H1 (cell line): ENCODE measurements around the gene CFAP97D1. TPM values are rescaled to one million over a fixed set of nuclear protein-coding genes. Genes with fewer than 3 reads are reported as not detected.

Experiments
- CTCF ChIA-PET: fragments of 300-600 bp; sonication (Branson Sonifier 250); formaldehyde crosslinking; loops from one replicate; lab custom pipeline; 2021; ENCODE audit not compliant: partially characterized antibody; lab: Charles Lee
- POLR2A ChIA-PET: fragments of 300-600 bp; sonication (Branson Sonifier 250); formaldehyde crosslinking; loops from one replicate; lab custom pipeline; 2021; ENCODE audit warnings: inconsistent platforms; ENCODE audit not compliant: partially characterized antibody; lab: Charles Lee
- DNase-seq, 2 experiments: peaks; one replicate each; pipeline versions ENCODE4 v3.0.0 to v3.0.0-alpha.2; 2010 to 2022; ENCODE audit warnings: low spot score in 2 of 2, low read depth in 1 of 2, mixed read lengths in 1 of 2
- FAIRE-seq: peaks from 2 replicates; lab custom pipeline; 2011; peaks lifted over from hg19 to GRCh38; lab: Jason Lieb, UNC
- H2AFZ ChIP-seq: 2 replicates; pipeline ENCODE4 v1.8.1; 2012; ENCODE audit warnings: low read length, inconsistent platforms
- H2AK5ac ChIP-seq: 2 replicates; pipeline ENCODE4 v1.6.1; 2013; ENCODE audit warnings: low read depth, low read length
- H2BK120ac ChIP-seq: replicated peaks from 2 replicates; pipeline ENCODE3; 2013; ENCODE audit warnings: low read depth, low read length, inconsistent platforms
- H2BK12ac ChIP-seq: 2 replicates; pipeline ENCODE4 v1.6.1; 2013; ENCODE audit warnings: low read depth, low read length
- H2BK15ac ChIP-seq: 2 replicates; pipeline ENCODE4 v1.6.1; 2013; ENCODE audit warnings: low read length
- H2BK20ac ChIP-seq: 2 replicates; pipeline ENCODE4 v1.6.1; 2013; ENCODE audit warnings: low read length
- H2BK5ac ChIP-seq: 2 replicates; pipeline ENCODE4 v1.6.1; 2013; ENCODE audit warnings: low read depth, low read length
- H3K14ac ChIP-seq: 2 replicates; pipeline ENCODE4 v1.6.1; 2013; ENCODE audit warnings: inconsistent platforms; ENCODE audit not compliant: insufficient read length
- H3K18ac ChIP-seq: 2 replicates; pipeline ENCODE4 v1.6.1; 2013; ENCODE audit warnings: low read length; ENCODE audit errors: extremely low read depth
- H3K23ac ChIP-seq: 2 replicates; pipeline ENCODE4 v1.6.1; 2013; ENCODE audit warnings: inconsistent platforms; ENCODE audit not compliant: insufficient read length
- H3K23me2 ChIP-seq: 2 replicates; pipeline ENCODE4 v1.6.1; 2013; ENCODE audit warnings: low read depth, low read length
- H3K27ac ChIP-seq: 2 replicates; pipeline ENCODE4 v1.6.1; 2011; ENCODE audit warnings: low read depth, low read length, inconsistent platforms
- H3K27me3 ChIP-seq, 4 experiments: replicated peaks in 1 of 4; 1 replicate in 1 of 4; 2 replicates in 3 of 4; pipeline versions ENCODE4 v1.6.1 to v1.8.1; 2011 to 2013; ENCODE audit warnings: low read length in 3 of 4, mild to moderate bottlenecking in 3 of 4, inconsistent platforms in 2 of 4, mixed read lengths in 2 of 4, moderate library complexity in 1 of 4; ENCODE audit not compliant: control insufficient read depth in 3 of 4, insufficient read depth in 3 of 4; ENCODE audit errors: extremely low read depth in 1 of 4
- H3K36me3 ChIP-seq, 4 experiments: 2 replicates each; pipeline versions ENCODE4 v1.6.1 to v1.8.1; 2011 to 2013; ENCODE audit warnings: mild to moderate bottlenecking in 4 of 4, low read length in 3 of 4, moderate library complexity in 2 of 4, control low read depth in 1 of 4, inconsistent platforms in 1 of 4; ENCODE audit not compliant: insufficient read depth in 4 of 4, control insufficient read depth in 2 of 4
- H3K4ac ChIP-seq: replicated peaks from 2 replicates; pipeline ENCODE3; 2013; ENCODE audit warnings: low read length, low read depth, mixed read lengths, inconsistent platforms; ENCODE audit not compliant: insufficient read length
- H3K4me1 ChIP-seq, 4 experiments: replicated peaks in 1 of 4; 1 replicate in 1 of 4; 2 replicates in 3 of 4; pipeline versions ENCODE4 v1.6.1 to v1.8.1; 2011 to 2013; ENCODE audit warnings: low read length in 3 of 4, inconsistent platforms in 2 of 4, mixed read lengths in 1 of 4; ENCODE audit not compliant: insufficient read depth in 4 of 4, control insufficient read depth in 3 of 4
- H3K4me2 ChIP-seq, 2 experiments: 2 replicates each; pipeline versions ENCODE4 v1.6.1 to v1.8.1; 2011 to 2013; ENCODE audit warnings: low read depth in 2 of 2, low read length in 2 of 2, control low read depth in 1 of 2, inconsistent platforms in 1 of 2, mild to moderate bottlenecking in 1 of 2; ENCODE audit not compliant: insufficient read depth in 1 of 2
- H3K4me3 ChIP-seq, 4 experiments: fragments of 200-600, 300-600 bp in 1 of 4; sonication (generic), shearing (Covaris generic), sonication (Bioruptor Twin) in 1 of 4; 2 replicates each; pipeline versions ENCODE4 v1.5.1 to v1.8.1; 2011 to 2016; ENCODE audit warnings: low read length in 4 of 4, low read depth in 3 of 4, control low read depth in 2 of 4, inconsistent platforms in 2 of 4, mild to moderate bottlenecking in 2 of 4, mixed read lengths in 1 of 4, moderate library complexity in 1 of 4; ENCODE audit not compliant: insufficient read depth in 2 of 4; ENCODE audit errors: extremely low read depth in 1 of 4
- H3K56ac ChIP-seq: replicated peaks from 2 replicates; pipeline ENCODE3; 2013; ENCODE audit warnings: low read depth, mild to moderate bottlenecking, mixed read lengths, low read length, inconsistent platforms; ENCODE audit not compliant: insufficient read length
- H3K79me1 ChIP-seq: 2 replicates; pipeline ENCODE4 v1.6.1; 2013; ENCODE audit warnings: low read depth, low read length, control low read depth
- H3K79me2 ChIP-seq, 2 experiments: 2 replicates each; pipeline versions ENCODE4 v1.6.1 to v1.8.1; 2012 to 2013; ENCODE audit warnings: low read length in 2 of 2, mild to moderate bottlenecking in 2 of 2, inconsistent platforms in 1 of 2; ENCODE audit not compliant: insufficient read depth in 2 of 2, control insufficient read depth in 1 of 2
- H3K9ac ChIP-seq, 4 experiments: replicated peaks in 1 of 4; 1 replicate in 1 of 4; 2 replicates in 3 of 4; pipeline versions ENCODE4 v1.6.1 to v1.8.1; 2011 to 2013; ENCODE audit warnings: low read depth in 3 of 4, low read length in 3 of 4, control low read depth in 2 of 4, mild to moderate bottlenecking in 2 of 4, moderate library complexity in 2 of 4, inconsistent platforms in 1 of 4; ENCODE audit errors: extremely low read depth in 1 of 4
- H3K9me3 ChIP-seq, 2 experiments: 2 replicates each; pipeline versions ENCODE4 v1.6.1 to v1.8.1; 2012 to 2013; ENCODE audit warnings: mild to moderate bottlenecking in 2 of 2, moderate library complexity in 2 of 2, control low read depth in 1 of 2, inconsistent platforms in 1 of 2, low read depth in 1 of 2, low read length in 1 of 2, mixed read lengths in 1 of 2; ENCODE audit not compliant: insufficient read depth in 2 of 2
- H4K20me1 ChIP-seq, 2 experiments: replicated peaks in 1 of 2; 2 replicates each; pipeline versions ENCODE3 to v1.8.1; 2011 to 2013; ENCODE audit warnings: inconsistent platforms in 2 of 2, low read length in 2 of 2, mild to moderate bottlenecking in 1 of 2; ENCODE audit not compliant: insufficient read depth in 2 of 2, control insufficient read depth in 1 of 2
- H4K5ac ChIP-seq: 2 replicates; pipeline ENCODE4 v1.6.1; 2013; ENCODE audit warnings: low read length, low read depth, mixed read lengths, inconsistent platforms; ENCODE audit not compliant: insufficient read length
- H4K8ac ChIP-seq: 2 replicates; pipeline ENCODE4 v1.8.0; 2013; ENCODE audit warnings: mild to moderate bottlenecking, moderate library complexity, low read length, inconsistent platforms; ENCODE audit not compliant: insufficient read depth; ENCODE audit errors: extremely low read depth
- H4K91ac ChIP-seq: replicated peaks from 2 replicates; pipeline ENCODE3; 2013; ENCODE audit warnings: low read length, mixed read lengths, inconsistent platforms; ENCODE audit not compliant: insufficient read length
- ASH2L ChIP-seq: fragments of 200-600, 300-600 bp; sonication (generic); IDR thresholded peaks from one replicate; pipeline ENCODE4 v1.7.1; 2017; ENCODE audit warnings: low read length
- BRCA1 ChIP-seq: IDR thresholded peaks from 2 replicates; pipeline ENCODE4 v1.6.1; 2012; ENCODE audit warnings: low read depth, low read length, improper control_type of control experiment
- CEBPB ChIP-seq: IDR thresholded peaks from 2 replicates; pipeline ENCODE4 v1.6.1; 2012; ENCODE audit warnings: low read depth, low read length
- CHD1 ChIP-seq: IDR thresholded peaks from 2 replicates; pipeline ENCODE4 v1.6.1; 2012; ENCODE audit warnings: low read depth, low read length, improper control_type of control experiment
- CHD2 ChIP-seq: IDR thresholded peaks from 2 replicates; pipeline ENCODE4 v1.6.1; 2012; ENCODE audit warnings: low read length, improper control_type of control experiment
- EP300 ChIP-seq, 2 experiments: IDR thresholded peaks; 1 replicate in 1 of 2; 2 replicates in 1 of 2; pipeline ENCODE4 v1.6.1; 2011 to 2012; ENCODE audit warnings: low read depth in 2 of 2, low read length in 2 of 2, mild to moderate bottlenecking in 2 of 2, borderline replicate concordance in 1 of 2, inconsistent platforms in 1 of 2, moderate library complexity in 1 of 2
- EZH2 ChIP-seq: fragments of 200-600 bp; sonication (generic); IDR thresholded peaks from 2 replicates; pipeline ENCODE4 v1.7.1; 2012; ENCODE audit warnings: low read depth, mild to moderate bottlenecking, moderate library complexity, low read length, inconsistent platforms; ENCODE audit not compliant: severe bottlenecking
- JUN ChIP-seq: IDR thresholded peaks from 2 replicates; pipeline ENCODE4 v1.6.1; 2011; ENCODE audit warnings: low read depth, mild to moderate bottlenecking, improper control_type of control experiment, low read length
- NRF1 ChIP-seq: IDR thresholded peaks from 2 replicates; pipeline ENCODE4 v1.6.1; 2011; ENCODE audit warnings: mild to moderate bottlenecking, low read depth, low read length, improper control_type of control experiment
- POU5F1 ChIP-seq: IDR thresholded peaks from 2 replicates; pipeline ENCODE4 v1.6.1; 2011; ENCODE audit warnings: low read depth, mild to moderate bottlenecking, low read length, moderate library complexity
- RAD21 ChIP-seq, 2 experiments: IDR thresholded peaks in 1 of 2; conservative IDR thresholded peaks in 1 of 2; 2 replicates each; pipeline ENCODE4 v1.6.1; 2011; ENCODE audit warnings: low read depth in 2 of 2, low read length in 2 of 2, improper control_type of control experiment in 1 of 2, inconsistent platforms in 1 of 2, mild to moderate bottlenecking in 1 of 2, moderate library complexity in 1 of 2
- RNF2 ChIP-seq: fragments of 200-900, 300-1000 bp; sonication (generic); IDR thresholded peaks from 2 replicates; pipeline ENCODE4 v1.7.1; 2016; ENCODE audit warnings: borderline replicate concordance, low read depth, mild to moderate bottlenecking, antibody characterized with exemption, low read length; ENCODE audit not compliant: poor library complexity, severe bottlenecking; ENCODE audit errors: missing control alignments
- SRF ChIP-seq: IDR thresholded peaks from 2 replicates; pipeline ENCODE4 v1.6.1; 2011; ENCODE audit warnings: mild to moderate bottlenecking, low read depth, low read length, moderate library complexity
- TAF1 ChIP-seq: IDR thresholded peaks from 2 replicates; pipeline ENCODE4 v1.6.1; 2011; ENCODE audit warnings: mild to moderate bottlenecking, low read depth, low read length
- WGBS, 2 experiments: shearing (Covaris generic) in 1 of 2; methylation state at CpG; one replicate each; pipeline versions ENCODE4 v1.1.6 to v1.1.7; 2013 to 2015; ENCODE audit warnings: low lambda C conversion rate in 2 of 2, mixed read lengths in 2 of 2, inconsistent platforms in 1 of 2, low coverage in 1 of 2, missing lambda C conversion rate in 1 of 2; ENCODE audit not compliant: insufficient replicate concordance in 2 of 2, insufficient coverage in 1 of 2, insufficient read length in 1 of 2; ENCODE audit errors: extremely low coverage in 1 of 2, missing lambda C conversion rate in 1 of 2; 5-methylcytosine and 5-hydroxymethylcytosine counted together
- polyA plus RNA-seq, 7 experiments: library from polyadenylated mRNA; depleted of rRNA in 3 of 7; stranded (reverse) in 5 of 7; unstranded in 2 of 7; fragments of >200 nt in 5 of 7; fragments of 200-250 nt in 2 of 7; gene quantifications; 1 replicate in 5 of 7; 2 replicates in 1 of 7; 4 replicates in 1 of 7; pipeline versions ENCODE4 v1.2.1 to v1.2.3, GENCODE V29; 2011 to 2013; ENCODE audit warnings: missing spikeins in 2 of 7, mixed read lengths in 2 of 7
- total RNA-seq: library from RNA; stranded (reverse); fragmentation: NEBNext Ultra II Directional; extraction: Animal tissue kit (Norgen Biotek cat#: 25700); gene quantifications from 2 replicates; pipeline ENCODE4 v1.2.1, GENCODE V29; 2021

Gene CFAP97D1
- total and polyA plus RNA-seq, 2 of the 8 experiments (the other 6 are each of a cell fraction or from before 2014, with no cell fraction given), result 0.02 to 0.07 TPM

GRCh38 chr17:43809121-43809520, 28.9 kb downstream of the CFAP97D1 start:
- ChIA-PET POLR2A (interaction anchor here (1.0 to 1.1 kb wide), 2 partner anchors 9 to 32 kb away, joined by 3 read pairs; no protein-coding TSS in a partner anchor), CTCF (interaction anchor here (1.0 to 3.3 kb wide), 3 partner anchors 19 to 134 kb away, joined by 3 to 10 read pairs (median 3); partner anchors contain the start of gene CD300LG)
- no peak overlapping the region for H3K4ac ChIP-seq
- H3K23me2 ChIP-seq, result no peaks in the 10 kb centered on the region
- H3K9ac ChIP-seq, result no peak overlapping the region
- no peak overlapping the region for H2BK15ac ChIP-seq
- H3K27me3 ChIP-seq, result no peaks in the 10 kb centered on the region
- WGBS, 2 experiments, result 93% methylated on average over 5 of the region's 5 CpGs; no CpG with 5 or more reads in 1 of the 2 experiments
- H3K36me3 ChIP-seq, result no peaks in the 10 kb centered on the region
- no peak overlapping the region for H3K14ac ChIP-seq
- no peak for FAIRE-seq
- no peak overlapping the region for H4K5ac ChIP-seq
- H3K23ac ChIP-seq, result no peak overlapping the region
- H3K79me2 ChIP-seq, result no peaks in the 10 kb centered on the region
- no peak overlapping the region for H3K18ac ChIP-seq
- DNase-seq, result no peak
- peaks cover 0 to 1% of the 10 kb centered on the region in 2 experiments for H4K20me1 ChIP-seq
- no peaks in the 10 kb centered on the region for H3K9me3 ChIP-seq
- no peak overlapping the region for H2BK12ac ChIP-seq
- no peak overlapping the region for H2AK5ac ChIP-seq
- no peak overlapping the region for H3K27ac ChIP-seq
- H3K4me1 ChIP-seq, result peaks cover 0 to 9% (median 2%) of the 10 kb centered on the region in 4 experiments; a peak in 3 of 7 replicates
- no peak overlapping the region for H4K91ac ChIP-seq
- H2BK120ac ChIP-seq, result no peak overlapping the region
- no peak overlapping the region for H3K4me3 ChIP-seq
- no peak overlapping the region for H3K56ac ChIP-seq
- no peak overlapping the region for H3K4me2 ChIP-seq
- H3K79me1 ChIP-seq, result no peaks in the 10 kb centered on the region
- H4K8ac ChIP-seq, result no peak overlapping the region; the same call in 1 of the 2 replicates
- H2BK20ac ChIP-seq, result no peak overlapping the region
- no peak overlapping the region for H2AFZ ChIP-seq
- H2BK5ac ChIP-seq, result no peak overlapping the region
- no peak for TF ChIP-seq ASH2L
- TF ChIP-seq EP300 (IDR thresholded peaks at IDR 0.05; ENCODE audit: borderline replicate concordance in 1 of 2, low read depth in 2 of 2, low read length in 2 of 2), result no peak
- TF ChIP-seq NRF1, result no peak
- TF ChIP-seq CHD1, result no peak
- no peak for TF ChIP-seq RNF2
- no peak for TF ChIP-seq EZH2
- TF ChIP-seq BRCA1, result no peak
- TF ChIP-seq RAD21 (IDR thresholded peaks at IDR 0.05 in 1 of 2, conservative IDR thresholded peaks at IDR 0.05 in 1 of 2; ENCODE audit: low read depth in 2 of 2, low read length in 2 of 2), result no peak
- no peak for TF ChIP-seq CEBPB
- TF ChIP-seq JUN, result no peak
- no peak for TF ChIP-seq SRF
- TF ChIP-seq CHD2, result no peak
- no peak for TF ChIP-seq TAF1
- no peak for TF ChIP-seq POU5F1
